T-helper 1 cell treated with Interleukin-12 subunit alpha and Interleukin-12 subunit beta and Interleukin-4 antibody, amounts not matched to agents 30 μg/mL and 1 μg/mL, for 36 hours (primary cell): Measurements from ENCODE around the gene ADAMTS13.

ENCODE experiments used
- H3K27ac Mint-ChIP-seq: one replicate; pipeline ENCODE4 v1.8.0; 2021; ENCODE audit warnings: mild to moderate bottlenecking, mixed read lengths
- H3K27me3 Mint-ChIP-seq: one replicate; pipeline ENCODE4 v1.8.0; 2021; ENCODE audit warnings: low read depth, mixed read lengths
- H3K36me3 Mint-ChIP-seq: one replicate; pipeline ENCODE4 v1.8.0; 2021; ENCODE audit warnings: low read depth, mixed read lengths
- H3K4me1 Mint-ChIP-seq: one replicate; pipeline ENCODE4 v1.8.0; 2021; ENCODE audit warnings: low read depth, mixed read lengths
- H3K4me3 Mint-ChIP-seq: one replicate; pipeline ENCODE4 v1.8.0; 2021; ENCODE audit warnings: mild to moderate bottlenecking, moderate library complexity, mixed read lengths
- H3K9me3 Mint-ChIP-seq: one replicate; pipeline ENCODE4 v1.8.0; 2021; ENCODE audit warnings: mixed read lengths

Gene ADAMTS13

GRCh38 chr9:133461975-133462374 lies 39.8 kb downstream of the ADAMTS13 start:
- H3K27ac Mint-ChIP-seq = no peak overlapping the region
- H3K4me3 Mint-ChIP-seq = no peak overlapping the region

GRCh38 chr9:133463234-133463863 lies 41.2 kb downstream of the ADAMTS13 start:
- Mint-ChIP-seq H3K4me1 (peaks cover 3% of the 10 kb centered on the region), H3K27ac (no peak overlapping the region), H3K4me3 (no peak overlapping the region), H3K27me3 (peaks cover 11% of the 10 kb centered on the region), H3K9me3 (no peaks in the 10 kb centered on the region), H3K36me3 (no peaks in the 10 kb centered on the region)

More at GRCh38 chr9:133461975-133462374, 39.8 kb downstream of the ADAMTS13 start:
- no peaks in the 10 kb centered on the region for H3K9me3 Mint-ChIP-seq
- no peaks in the 10 kb centered on the region for H3K36me3 Mint-ChIP-seq
- peaks cover 3% of the 10 kb centered on the region for H3K4me1 Mint-ChIP-seq
- H3K27me3 Mint-ChIP-seq = peaks cover 11% of the 10 kb centered on the region

- no peak overlapping the region for H3K4me3 Mint-ChIP-seq
- peaks cover 3% of the 10 kb centered on the region for H3K4me1 Mint-ChIP-seq
- no peak overlapping the region for H3K27ac Mint-ChIP-seq
- H3K36me3 Mint-ChIP-seq = no peaks in the 10 kb centered on the region
- H3K9me3 Mint-ChIP-seq = no peaks in the 10 kb centered on the region
- H3K27me3 Mint-ChIP-seq = peaks cover 11% of the 10 kb centered on the region
Measured at GRCh38 chr9:133463864-133464615, 41.9 kb downstream of the ADAMTS13 start.

GRCh38 chr9:133464638-133465037 lies 42.5 kb downstream of the ADAMTS13 start:
- Mint-ChIP-seq H3K36me3 (no peaks in the 10 kb centered on the region), H3K27ac (no peak overlapping the region), H3K4me1 (peaks cover 3% of the 10 kb centered on the region), H3K9me3 (no peaks in the 10 kb centered on the region), H3K4me3 (no peak overlapping the region), H3K27me3 (peaks cover 11% of the 10 kb centered on the region)

GRCh38 chr9:133465984-133466383 lies 43.8 kb downstream of the ADAMTS13 start:
- no peak overlapping the region for H3K4me3 Mint-ChIP-seq
- H3K9me3 Mint-ChIP-seq = no peaks in the 10 kb centered on the region
- H3K36me3 Mint-ChIP-seq = no peaks in the 10 kb centered on the region
- peaks cover 8% of the 10 kb centered on the region for H3K27me3 Mint-ChIP-seq
- no peaks in the 10 kb centered on the region for H3K4me1 Mint-ChIP-seq
- no peak overlapping the region for H3K27ac Mint-ChIP-seq

- H3K27me3 Mint-ChIP-seq = no peaks in the 10 kb centered on the region
- H3K4me3 Mint-ChIP-seq = no peak overlapping the region
- no peaks in the 10 kb centered on the region for H3K36me3 Mint-ChIP-seq
- no peak overlapping the region for H3K27ac Mint-ChIP-seq
- H3K4me1 Mint-ChIP-seq = no peaks in the 10 kb centered on the region
- no peaks in the 10 kb centered on the region for H3K9me3 Mint-ChIP-seq
Measured at GRCh38 chr9:133467101-133467500, 44.9 kb downstream of the ADAMTS13 start.

GRCh38 chr9:133468374-133468773 lies 46.2 kb downstream of the ADAMTS13 start:
- H3K36me3 Mint-ChIP-seq = no peaks in the 10 kb centered on the region
- H3K4me3 Mint-ChIP-seq = no peak overlapping the region
- H3K9me3 Mint-ChIP-seq = no peaks in the 10 kb centered on the region
- no peaks in the 10 kb centered on the region for H3K27me3 Mint-ChIP-seq
- no peak overlapping the region for H3K27ac Mint-ChIP-seq
- no peaks in the 10 kb centered on the region for H3K4me1 Mint-ChIP-seq

GRCh38 chr9:133468777-133469421 lies 46.7 kb downstream of the ADAMTS13 start:
- Mint-ChIP-seq H3K4me1 (no peaks in the 10 kb centered on the region), H3K36me3 (no peaks in the 10 kb centered on the region), H3K27me3 (no peaks in the 10 kb centered on the region), H3K4me3 (no peak overlapping the region), H3K27ac (no peak overlapping the region), H3K9me3 (no peaks in the 10 kb centered on the region)

GRCh38 chr9:133470427-133470924 lies 48.3 kb downstream of the ADAMTS13 start:
- H3K4me3 Mint-ChIP-seq = no peak overlapping the region
- no peak overlapping the region for H3K27ac Mint-ChIP-seq
- H3K9me3 Mint-ChIP-seq = no peaks in the 10 kb centered on the region
- H3K4me1 Mint-ChIP-seq = no peaks in the 10 kb centered on the region
- no peaks in the 10 kb centered on the region for H3K36me3 Mint-ChIP-seq
- H3K27me3 Mint-ChIP-seq = no peaks in the 10 kb centered on the region

GRCh38 chr9:133470988-133471387 lies 48.8 kb downstream of the ADAMTS13 start:
- no peaks in the 10 kb centered on the region for H3K27me3 Mint-ChIP-seq
- no peaks in the 10 kb centered on the region for H3K36me3 Mint-ChIP-seq
- no peak overlapping the region for H3K27ac Mint-ChIP-seq
- H3K9me3 Mint-ChIP-seq = no peaks in the 10 kb centered on the region
- H3K4me1 Mint-ChIP-seq = no peaks in the 10 kb centered on the region
- H3K4me3 Mint-ChIP-seq = no peak overlapping the region

- no peaks in the 10 kb centered on the region for H3K36me3 Mint-ChIP-seq
- H3K4me1 Mint-ChIP-seq = no peaks in the 10 kb centered on the region
- H3K9me3 Mint-ChIP-seq = no peaks in the 10 kb centered on the region
- no peak overlapping the region for H3K27ac Mint-ChIP-seq
- H3K27me3 Mint-ChIP-seq = no peaks in the 10 kb centered on the region
- no peak overlapping the region for H3K4me3 Mint-ChIP-seq
Measured at GRCh38 chr9:133471551-133472276, 49.5 kb downstream of the ADAMTS13 start.

GRCh38 chr9:133472277-133472645 lies 50.1 kb downstream of the ADAMTS13 start:
- Mint-ChIP-seq H3K36me3 (no peaks in the 10 kb centered on the region), H3K4me1 (no peaks in the 10 kb centered on the region), H3K27ac (no peak overlapping the region), H3K9me3 (no peaks in the 10 kb centered on the region), H3K4me3 (no peak overlapping the region), H3K27me3 (no peaks in the 10 kb centered on the region)

GRCh38 chr9:133472753-133473378 lies 50.7 kb downstream of the ADAMTS13 start:
- no peaks in the 10 kb centered on the region for H3K4me1 Mint-ChIP-seq
- H3K27ac Mint-ChIP-seq = no peak overlapping the region
- no peaks in the 10 kb centered on the region for H3K9me3 Mint-ChIP-seq
- no peak overlapping the region for H3K4me3 Mint-ChIP-seq
- no peaks in the 10 kb centered on the region for H3K27me3 Mint-ChIP-seq
- no peaks in the 10 kb centered on the region for H3K36me3 Mint-ChIP-seq

- Mint-ChIP-seq H3K4me3 (no peak overlapping the region), H3K27ac (no peak overlapping the region), H3K9me3 (no peaks in the 10 kb centered on the region), H3K4me1 (no peaks in the 10 kb centered on the region), H3K27me3 (no peaks in the 10 kb centered on the region), H3K36me3 (no peaks in the 10 kb centered on the region)
Measured at GRCh38 chr9:133473743-133474142, 51.6 kb downstream of the ADAMTS13 start.
